Activated T-cell treated with anti-CD3 and anti-CD28 coated beads, Interleukin-2, amount 50 U/mL, for 4 hours (primary cell): Measurements from ENCODE around the gene USP19. TPM values are rescaled to one million over a fixed set of nuclear protein-coding genes. Genes with fewer than 3 reads are reported as not detected.

ENCODE experiments used
- ATAC-seq, 2 donors: fragments of 200-7000 bp; cut with Tn5 transposase; one replicate each; pipeline ENCODE4 v1.10.0; 2021
- DNase-seq: peaks from one replicate; pipeline ENCODE4 v3.0.0-alpha.2; 2020
- H3K27me3 Mint-ChIP-seq: one replicate; pipeline ENCODE4 v1.8.0; 2021; ENCODE audit warnings: low read depth, mixed read lengths
- H3K36me3 Mint-ChIP-seq: one replicate; pipeline ENCODE4 v1.8.0; 2022; ENCODE audit warnings: mixed read lengths; ENCODE audit not compliant: insufficient read depth
- H3K4me1 Mint-ChIP-seq: one replicate; pipeline ENCODE4 v1.8.0; 2021; ENCODE audit warnings: low read depth, mixed read lengths
- H3K4me3 Mint-ChIP-seq: one replicate; pipeline ENCODE4 v1.8.0; 2021; ENCODE audit warnings: mild to moderate bottlenecking, moderate library complexity, mixed read lengths
- H3K9me3 Mint-ChIP-seq: one replicate; pipeline ENCODE4 v1.8.0; 2021; ENCODE audit warnings: mixed read lengths
- total RNA-seq, 3 donors: library from RNA; stranded (reverse); gene quantifications; one replicate each; pipeline ENCODE4 v1.2.1, GENCODE V29; 2021

Gene USP19
- total RNA-seq, 3 donors from 2014 or later, result 68.2 to 75.9 (median 75.1) TPM

GRCh38 chr3:49151610-49152009, 31.0 kb upstream of the USP19 start:
- H3K36me3 Mint-ChIP-seq, result no peaks in the 10 kb centered on the region
- no peak overlapping the region for H3K4me3 Mint-ChIP-seq
- H3K4me1 Mint-ChIP-seq, result no peaks in the 10 kb centered on the region
- H3K27me3 Mint-ChIP-seq, result no peaks in the 10 kb centered on the region
- no peaks in the 10 kb centered on the region for H3K9me3 Mint-ChIP-seq
- DNase-seq, result no peak
- ATAC-seq, result no peak

GRCh38 chr3:49148159-49148558, 27.5 kb upstream of the USP19 start:
- no peak overlapping the region for H3K4me3 Mint-ChIP-seq
- no peaks in the 10 kb centered on the region for H3K27me3 Mint-ChIP-seq
- H3K9me3 Mint-ChIP-seq, result no peaks in the 10 kb centered on the region
- H3K4me1 Mint-ChIP-seq, result no peaks in the 10 kb centered on the region
- DNase-seq (no peak), ATAC-seq (no peak)
- H3K36me3 Mint-ChIP-seq, result no peaks in the 10 kb centered on the region

GRCh38 chr3:49140080-49140479, 19.5 kb upstream of the USP19 start:
- H3K36me3 Mint-ChIP-seq, result no peaks in the 10 kb centered on the region
- no peak for ATAC-seq
- H3K9me3 Mint-ChIP-seq, result no peaks in the 10 kb centered on the region
- peaks cover 17% of the 10 kb centered on the region for H3K27me3 Mint-ChIP-seq
- no peaks in the 10 kb centered on the region for H3K4me1 Mint-ChIP-seq
- DNase-seq, result no peak
- H3K4me3 Mint-ChIP-seq, result no peak overlapping the region

GRCh38 chr3:49135499-49135898, 14.9 kb upstream of the USP19 start:
- peaks cover 37% of the 10 kb centered on the region for H3K27me3 Mint-ChIP-seq
- no peaks in the 10 kb centered on the region for H3K9me3 Mint-ChIP-seq
- no peak overlapping the region for H3K4me3 Mint-ChIP-seq
- no peaks in the 10 kb centered on the region for H3K4me1 Mint-ChIP-seq
- no peaks in the 10 kb centered on the region for H3K36me3 Mint-ChIP-seq
- DNase-seq (no peak), ATAC-seq (no peak)

GRCh38 chr3:49134471-49135265, 14.0 kb upstream of the USP19 start:
- H3K9me3 Mint-ChIP-seq, result no peaks in the 10 kb centered on the region
- DNase-seq, result no peak
- H3K4me3 Mint-ChIP-seq, result no peak overlapping the region
- H3K4me1 Mint-ChIP-seq, result no peaks in the 10 kb centered on the region
- H3K27me3 Mint-ChIP-seq, result peaks cover 35% of the 10 kb centered on the region
- H3K36me3 Mint-ChIP-seq, result no peaks in the 10 kb centered on the region
- ATAC-seq, result no peak

GRCh38 chr3:49133226-49133951, 12.8 kb upstream of the USP19 start:
- Mint-ChIP-seq H3K27me3 (peaks cover 35% of the 10 kb centered on the region), H3K4me3 (no peak overlapping the region), H3K9me3 (no peaks in the 10 kb centered on the region), H3K36me3 (no peaks in the 10 kb centered on the region), H3K4me1 (no peaks in the 10 kb centered on the region)
- ATAC-seq, result no peak
- no peak for DNase-seq

- ATAC-seq (no peak), DNase-seq (no peak)
- H3K36me3 Mint-ChIP-seq, result no peaks in the 10 kb centered on the region
- no peak within 1 kb of the TSS for H3K4me3 Mint-ChIP-seq
- H3K9me3 Mint-ChIP-seq, result no peaks in the 10 kb centered on the region
- no peaks in the 10 kb centered on the region for H3K4me1 Mint-ChIP-seq
- H3K27me3 Mint-ChIP-seq, result peaks cover 33% of the 10 kb centered on the region
Measured at GRCh38 chr3:49132437-49133225, 12.0 kb upstream of the USP19 start, which contains the start of gene LAMB2. TSS of gene LAMB2 (minus strand) at chr3:49133050. CDS start at chr3:49132867, 183 bp downstream.

- Mint-ChIP-seq H3K4me3 (no peak overlapping the region), H3K36me3 (no peaks in the 10 kb centered on the region), H3K9me3 (no peaks in the 10 kb centered on the region), H3K4me1 (no peaks in the 10 kb centered on the region), H3K27me3 (peaks cover 31% of the 10 kb centered on the region)
- DNase-seq, result no peak
- no peak for ATAC-seq
Measured at GRCh38 chr3:49132073-49132436, 11.4 kb upstream of the USP19 start.

GRCh38 chr3:49131576-49131975, 11.0 kb upstream of the USP19 start:
- no peaks in the 10 kb centered on the region for H3K36me3 Mint-ChIP-seq
- ATAC-seq, result no peak
- H3K4me1 Mint-ChIP-seq, result no peaks in the 10 kb centered on the region
- H3K9me3 Mint-ChIP-seq, result no peaks in the 10 kb centered on the region
- no peak for DNase-seq
- H3K27me3 Mint-ChIP-seq, result peaks cover 31% of the 10 kb centered on the region
- no peak overlapping the region for H3K4me3 Mint-ChIP-seq

GRCh38 chr3:49131040-49131439, 10.4 kb upstream of the USP19 start:
- H3K36me3 Mint-ChIP-seq, result no peaks in the 10 kb centered on the region
- peaks cover 26% of the 10 kb centered on the region for H3K27me3 Mint-ChIP-seq
- no peak for DNase-seq
- no peak for ATAC-seq
- H3K4me3 Mint-ChIP-seq, result no peak overlapping the region
- H3K9me3 Mint-ChIP-seq, result no peaks in the 10 kb centered on the region
- no peaks in the 10 kb centered on the region for H3K4me1 Mint-ChIP-seq

GRCh38 chr3:49124991-49125670, 4.5 kb upstream of the USP19 start:
- ATAC-seq, result no peak
- H3K36me3 Mint-ChIP-seq, result no peaks in the 10 kb centered on the region
- H3K4me3 Mint-ChIP-seq, result no peak overlapping the region
- no peaks in the 10 kb centered on the region for H3K27me3 Mint-ChIP-seq
- no peak for DNase-seq
- no peaks in the 10 kb centered on the region for H3K9me3 Mint-ChIP-seq
- H3K4me1 Mint-ChIP-seq, result peaks cover 7% of the 10 kb centered on the region

- ATAC-seq (no peak), DNase-seq (no peak)
- peaks cover 12% of the 10 kb centered on the region for H3K4me1 Mint-ChIP-seq
- no peak overlapping the region for H3K4me3 Mint-ChIP-seq
- H3K36me3 Mint-ChIP-seq, result no peaks in the 10 kb centered on the region
- H3K27me3 Mint-ChIP-seq, result no peaks in the 10 kb centered on the region
- H3K9me3 Mint-ChIP-seq, result no peaks in the 10 kb centered on the region
Measured at GRCh38 chr3:49124203-49124602, 3.6 kb upstream of the USP19 start.

GRCh38 chr3:49123687-49124086, 3.1 kb upstream of the USP19 start:
- peaks cover 16% of the 10 kb centered on the region for H3K4me1 Mint-ChIP-seq
- H3K4me3 Mint-ChIP-seq, result no peak overlapping the region
- H3K27me3 Mint-ChIP-seq, result no peaks in the 10 kb centered on the region
- DNase-seq (no peak), ATAC-seq (no peak)
- H3K9me3 Mint-ChIP-seq, result no peaks in the 10 kb centered on the region
- H3K36me3 Mint-ChIP-seq, result no peaks in the 10 kb centered on the region

GRCh38 chr3:49122886-49123545, 2.4 kb upstream of the USP19 start:
- H3K9me3 Mint-ChIP-seq, result no peaks in the 10 kb centered on the region
- no peaks in the 10 kb centered on the region for H3K36me3 Mint-ChIP-seq
- H3K4me3 Mint-ChIP-seq, result no peak overlapping the region
- no peak for DNase-seq
- no peaks in the 10 kb centered on the region for H3K27me3 Mint-ChIP-seq
- no peak for ATAC-seq
- H3K4me1 Mint-ChIP-seq, result peaks cover 16% of the 10 kb centered on the region
